ENCODE data around the gene LRRC45. TPM values are rescaled to one million over a fixed set of nuclear protein-coding genes. Genes with fewer than 3 reads are reported as not detected.

The LRRC45 gene
- total RNA-seq, 1 donor from 2014 or later: 12.2 TPM

GRCh38 chr17:82060001-82060380 is 36.9 kb downstream of the LRRC45 start:
- TF ChIP-seq CTCF (IDR thresholded peaks at IDR 0.05): no peak
- Histone ChIP-seq H3K36me3 (peaks cover 68% of the 10 kb centered on the region), H3K27me3 (no peaks in the 10 kb centered on the region), H3K4me1 (peaks cover 8% of the 10 kb centered on the region), H3K9me3 (no peaks in the 10 kb centered on the region), H3K4me3 (no peak overlapping the region), H3K27ac (no peak overlapping the region)
- DNase-seq: no peak
- intact Hi-C loops (cut with DNase I): no loop called here
- ATAC-seq: no peak

- no peak overlapping the region for H3K27ac ChIP-seq
- no peak overlapping the region for H3K4me3 ChIP-seq
- H3K9me3 ChIP-seq: no peaks in the 10 kb centered on the region
- DNase-seq: no peak
- H3K27me3 ChIP-seq: no peaks in the 10 kb centered on the region
- peaks cover 9% of the 10 kb centered on the region for H3K4me1 ChIP-seq
- intact Hi-C loops (cut with DNase I): no loop called here
- no peak for TF ChIP-seq CTCF (IDR thresholded peaks at IDR 0.05)
- H3K36me3 ChIP-seq: peaks cover 62% of the 10 kb centered on the region
- ATAC-seq: no peak
These were observed 37.5 kb downstream of the LRRC45 start for GRCh38 chr17:82060614-82061013.

GRCh38 chr17:82061047-82061925 is 38.2 kb downstream of the LRRC45 start:
- intact Hi-C loops (cut with DNase I): no loop called here
- Histone ChIP-seq H3K27me3 (no peaks in the 10 kb centered on the region), H3K4me1 (peaks cover 13% of the 10 kb centered on the region), H3K36me3 (peaks cover 56% of the 10 kb centered on the region), H3K9me3 (no peaks in the 10 kb centered on the region), H3K27ac (no peak overlapping the region), H3K4me3 (no peak overlapping the region)
- no peak for DNase-seq
- TF ChIP-seq CTCF (IDR thresholded peaks at IDR 0.05): no peak
- ATAC-seq: no peak

GRCh38 chr17:82062076-82062983 is 39.2 kb downstream of the LRRC45 start:
- no peak for TF ChIP-seq CTCF (IDR thresholded peaks at IDR 0.05)
- peaks cover 45% of the 10 kb centered on the region for H3K36me3 ChIP-seq
- H3K4me1 ChIP-seq: peaks cover 15% of the 10 kb centered on the region
- H3K4me3 ChIP-seq: no peak overlapping the region
- no peak for DNase-seq
- ATAC-seq: no peak
- intact Hi-C loops (cut with DNase I): no loop called here
- H3K27me3 ChIP-seq: no peaks in the 10 kb centered on the region
- no peak overlapping the region for H3K27ac ChIP-seq
- no peaks in the 10 kb centered on the region for H3K9me3 ChIP-seq

GRCh38 chr17:82062984-82063368 is 39.9 kb downstream of the LRRC45 start:
- H3K27ac ChIP-seq: no peak overlapping the region

More at GRCh38 chr17:82062984-82063368, 39.9 kb downstream of the LRRC45 start:
- no peak for DNase-seq
- intact Hi-C loops (cut with DNase I): no loop called here
- peaks cover 39% of the 10 kb centered on the region for H3K36me3 ChIP-seq
- TF ChIP-seq CTCF (IDR thresholded peaks at IDR 0.05): no peak
- H3K9me3 ChIP-seq: no peaks in the 10 kb centered on the region
- ATAC-seq: no peak
- H3K4me3 ChIP-seq: no peak overlapping the region
- no peaks in the 10 kb centered on the region for H3K27me3 ChIP-seq
- H3K4me1 ChIP-seq: peaks cover 15% of the 10 kb centered on the region
